Thyroid gland (tissue), 4 donors: ENCODE results near the gene CNTNAP4.

Experiments
- POLR2A ChIP-seq, 2 donors: fragments of 450-650 bp; IDR thresholded peaks; one replicate each; pipeline ENCODE4 v1.6.1; 2017; ENCODE audit warnings: antibody characterized with exemption in 2 of 2, mild to moderate bottlenecking in 2 of 2, moderate library complexity in 1 of 2
- TF ChIP-seq, protein P1 (sequence below), 6 experiments: fragments of 200-600 bp in 3 of 6; fragments of 450-650 bp in 3 of 6; sonication (generic) in 3 of 6; IDR thresholded peaks; one replicate each; pipeline ENCODE4 v1.5.1; 2016 to 2019; ENCODE audit warnings: antibody characterized with exemption in 6 of 6, mild to moderate bottlenecking in 2 of 6, inconsistent platforms in 1 of 6, moderate library complexity in 1 of 6

DNA sequence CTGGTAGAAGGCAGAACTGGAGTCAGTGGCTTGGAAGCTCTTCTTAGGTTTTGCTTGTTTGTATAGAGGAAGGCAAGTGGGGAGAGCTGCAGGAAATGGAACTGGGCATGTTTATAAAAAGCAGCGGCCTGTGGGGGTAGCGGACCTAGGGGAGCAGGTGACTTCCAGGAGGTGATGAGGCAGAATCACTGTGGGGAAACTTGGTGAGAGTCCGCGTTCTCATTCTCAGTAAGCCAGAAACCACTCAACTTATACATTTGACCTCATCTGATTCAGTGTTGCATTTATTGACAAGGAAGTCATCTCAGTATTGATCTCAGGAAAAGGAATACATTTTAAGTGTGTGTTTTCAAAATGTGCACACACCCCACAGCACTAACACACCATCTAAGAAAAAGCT, 299.8 kb downstream of the CNTNAP4 start:
- no peak for TF ChIP-seq POLR2A (IDR thresholded peaks at IDR 0.05)
- TF ChIP-seq, protein P1, sequence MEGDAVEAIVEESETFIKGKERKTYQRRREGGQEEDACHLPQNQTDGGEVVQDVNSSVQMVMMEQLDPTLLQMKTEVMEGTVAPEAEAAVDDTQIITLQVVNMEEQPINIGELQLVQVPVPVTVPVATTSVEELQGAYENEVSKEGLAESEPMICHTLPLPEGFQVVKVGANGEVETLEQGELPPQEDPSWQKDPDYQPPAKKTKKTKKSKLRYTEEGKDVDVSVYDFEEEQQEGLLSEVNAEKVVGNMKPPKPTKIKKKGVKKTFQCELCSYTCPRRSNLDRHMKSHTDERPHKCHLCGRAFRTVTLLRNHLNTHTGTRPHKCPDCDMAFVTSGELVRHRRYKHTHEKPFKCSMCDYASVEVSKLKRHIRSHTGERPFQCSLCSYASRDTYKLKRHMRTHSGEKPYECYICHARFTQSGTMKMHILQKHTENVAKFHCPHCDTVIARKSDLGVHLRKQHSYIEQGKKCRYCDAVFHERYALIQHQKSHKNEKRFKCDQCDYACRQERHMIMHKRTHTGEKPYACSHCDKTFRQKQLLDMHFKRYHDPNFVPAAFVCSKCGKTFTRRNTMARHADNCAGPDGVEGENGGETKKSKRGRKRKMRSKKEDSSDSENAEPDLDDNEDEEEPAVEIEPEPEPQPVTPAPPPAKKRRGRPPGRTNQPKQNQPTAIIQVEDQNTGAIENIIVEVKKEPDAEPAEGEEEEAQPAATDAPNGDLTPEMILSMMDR (IDR thresholded peaks at IDR 0.05) = no peak
